ENCODE measurements around the gene NT5DC2.
"Not testable (repeated sequence)": the region's sequence is repeated elsewhere in the genome, so short reads cannot be mapped to it uniquely, and the experiment has no call there.

NT5DC2 gene

DNA sequence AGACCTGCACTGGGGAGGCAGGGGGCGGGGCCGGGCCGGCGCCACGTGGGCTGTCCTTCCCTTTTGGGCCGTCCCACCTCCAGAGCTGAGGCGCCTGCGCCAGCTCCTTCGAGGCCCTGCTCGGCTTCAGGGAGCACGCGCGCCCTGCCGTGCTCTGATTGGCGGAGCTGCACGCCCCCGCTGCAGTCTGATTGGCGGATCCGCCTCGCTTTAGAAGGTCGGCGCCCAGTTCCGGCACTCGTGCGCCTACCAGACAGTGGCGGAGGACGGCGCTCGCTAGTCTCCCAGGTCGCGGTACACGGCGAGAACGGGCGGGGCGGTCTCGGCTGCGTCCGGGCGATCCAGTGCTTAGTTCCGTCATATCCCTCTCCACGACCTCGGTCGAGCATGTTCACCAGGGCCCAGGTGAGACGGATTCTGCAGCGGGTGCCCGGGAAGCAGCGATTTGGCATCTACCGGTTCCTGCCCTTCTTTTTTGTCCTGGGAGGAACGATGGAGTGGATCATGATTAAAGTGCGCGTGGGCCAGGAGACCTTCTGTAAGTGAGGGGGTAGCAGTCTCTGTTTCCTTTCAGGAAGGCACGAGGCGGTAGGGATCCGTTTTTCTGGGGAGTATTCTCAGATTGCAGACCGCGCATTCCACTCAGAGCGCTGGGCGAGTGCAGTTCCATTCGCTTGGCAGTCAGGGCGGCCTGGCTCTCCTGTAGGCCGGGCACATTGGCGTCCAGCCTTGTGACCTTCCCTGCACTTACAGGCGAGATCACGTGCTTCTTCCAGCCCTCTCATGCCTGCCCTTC is 2.9 kb upstream of the NT5DC2 start, which contains the start of gene UQCC5:
Gene UQCC5, plus strand, starts transcription at position 237 of the 796 bp plus-strand sequence. Its CDS starts 151 bp downstream, at position 388.
- DNase-seq = peak; percentile 92

DNA sequence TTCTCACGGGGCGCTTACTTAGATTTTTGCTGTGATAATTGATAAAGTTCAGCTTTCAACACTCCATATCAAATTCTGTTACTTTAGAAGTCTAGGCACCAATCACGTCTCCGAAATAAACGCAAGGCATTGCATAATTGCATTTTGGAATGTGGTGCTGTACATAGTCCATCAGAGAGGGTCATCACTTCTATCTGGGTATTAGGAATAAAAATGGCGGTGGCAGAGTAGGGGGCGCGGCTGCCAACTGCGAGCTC is 2.4 kb upstream of the NT5DC2 start:
- no peak for DNase-seq

DNA sequence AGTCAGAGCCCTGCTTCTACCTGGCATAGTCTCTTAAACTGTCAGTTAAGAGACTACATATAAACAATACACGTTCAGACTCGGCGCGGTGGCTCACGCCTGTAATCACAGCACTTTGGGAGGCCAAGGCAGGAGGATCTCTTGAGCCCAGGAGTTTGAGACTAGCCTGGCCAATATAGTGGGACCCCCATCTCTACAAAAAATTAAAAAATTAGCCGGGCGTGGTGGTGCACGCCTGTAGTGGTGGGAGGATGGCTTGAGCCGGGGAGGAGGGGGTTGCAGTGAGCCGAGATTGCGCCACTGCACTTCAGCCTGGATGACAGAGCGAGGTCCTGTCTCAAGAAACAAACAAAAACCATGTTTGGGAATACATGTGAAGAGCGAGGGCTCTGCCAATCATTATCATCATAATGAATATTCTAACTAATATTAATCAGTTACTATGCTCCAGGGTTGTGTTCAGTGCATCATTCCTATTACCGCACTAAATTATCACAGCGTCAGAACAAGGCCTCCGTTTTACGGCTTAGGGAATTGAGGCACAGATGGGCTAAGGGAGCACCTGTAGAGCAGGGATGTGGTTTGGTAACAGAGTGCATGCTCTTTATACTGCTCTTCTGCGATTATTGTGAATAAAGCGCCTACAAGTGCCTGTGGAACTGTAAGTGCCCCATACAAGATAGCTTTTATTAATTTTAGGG is 1.9 kb upstream of the NT5DC2 start:
- DNase-seq = no peak

DNA sequence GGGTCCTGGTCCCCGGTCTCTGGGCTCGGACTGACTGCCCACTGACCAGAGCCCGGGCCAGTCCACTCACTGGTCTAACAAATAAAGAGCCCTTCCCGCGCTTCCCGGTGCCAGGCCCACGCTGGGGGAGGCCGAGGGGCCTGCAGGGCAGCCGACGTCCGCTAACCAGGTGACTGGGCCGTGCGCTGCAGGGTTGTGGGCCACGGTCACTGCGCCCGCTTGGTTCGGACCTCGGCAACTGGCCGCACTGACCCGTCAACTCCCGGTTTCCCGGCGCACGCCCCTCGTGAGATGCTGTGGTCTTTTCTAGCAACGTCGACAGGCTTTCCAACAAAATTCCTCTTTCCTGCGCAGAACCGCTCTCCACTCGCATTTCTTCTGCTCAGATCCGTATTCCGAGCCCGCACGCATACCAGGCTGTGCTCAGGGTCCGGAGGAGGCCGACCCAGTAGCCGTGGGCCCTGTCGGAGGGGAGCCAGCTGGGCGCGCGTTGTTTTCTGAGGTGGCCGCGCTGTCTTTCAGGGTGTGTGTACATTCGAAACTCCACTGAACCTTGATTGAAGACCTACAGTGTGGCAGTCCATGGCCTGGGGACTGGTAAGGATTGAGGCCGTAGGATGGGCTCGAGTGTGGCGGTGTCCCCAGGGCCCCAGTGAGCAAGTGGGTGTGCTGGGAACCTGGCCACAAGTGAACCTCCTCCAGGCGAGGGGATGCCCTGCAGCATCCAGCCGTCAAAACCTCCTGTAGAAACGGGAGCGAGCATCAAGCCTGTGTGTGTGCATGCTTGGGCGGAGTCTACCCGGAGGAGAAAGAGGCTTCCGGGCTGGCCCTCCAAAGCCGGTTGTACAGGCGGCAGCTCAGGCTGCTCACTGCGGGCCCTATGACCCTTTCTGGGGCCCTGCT is 875 bp upstream of the NT5DC2 start:
- DNase-seq = peak; percentile 38

DNA sequence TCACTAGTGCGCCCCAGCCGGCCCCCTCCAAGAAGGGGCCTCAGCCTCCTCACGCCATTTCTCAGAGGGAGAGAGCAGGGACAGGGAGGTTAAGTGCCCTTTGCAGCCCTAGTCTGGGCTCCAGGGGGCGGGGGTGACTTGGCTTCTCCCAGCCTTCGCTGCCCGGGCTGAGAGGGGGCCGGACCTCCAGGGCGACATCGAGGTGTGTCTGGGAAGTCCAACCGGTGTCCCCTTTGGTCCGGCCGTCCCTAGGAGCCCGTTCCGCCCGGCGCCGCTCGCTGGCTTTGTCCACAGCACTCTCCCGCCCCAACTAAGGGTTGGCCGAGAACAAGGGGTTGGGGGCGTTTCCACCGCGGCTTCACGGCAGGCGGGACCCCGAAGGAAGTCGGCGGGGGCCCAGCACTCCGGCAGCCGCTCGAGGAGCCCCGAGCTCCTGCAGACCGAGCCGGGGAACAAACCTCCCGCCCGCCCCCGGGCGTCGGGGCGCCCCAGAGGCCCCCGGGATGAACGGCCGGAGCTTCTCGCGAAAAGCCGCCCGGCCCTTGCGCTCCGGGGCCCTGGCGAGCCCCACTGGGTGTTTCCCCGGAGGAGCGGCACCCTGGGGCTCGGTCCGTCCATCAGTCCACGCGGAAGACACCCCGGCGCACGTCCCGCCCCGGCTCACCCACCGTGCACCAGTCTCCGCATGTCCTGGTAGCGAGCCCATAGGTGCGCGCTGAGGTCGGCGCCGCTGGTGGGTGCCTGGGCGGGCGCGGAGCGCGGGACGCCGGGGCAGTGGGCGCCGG is 627 bp downstream of the NT5DC2 start:
- DNase-seq = no peak

DNA sequence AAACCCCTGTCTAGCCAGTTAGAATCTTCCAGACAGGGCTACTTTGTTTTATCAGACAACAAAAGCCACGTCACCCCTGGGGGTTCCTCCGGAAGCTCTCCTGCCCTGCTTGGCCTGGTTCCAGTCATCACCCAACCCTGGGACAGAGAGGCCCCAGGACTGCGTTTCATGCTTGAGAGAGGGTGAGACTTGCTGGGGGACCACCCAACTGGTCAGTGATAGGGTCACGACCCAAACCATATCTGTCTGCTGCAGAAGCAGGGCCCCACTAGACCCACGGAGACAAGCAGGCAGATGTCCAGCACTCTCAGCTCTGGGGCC is 1.2 kb downstream of the NT5DC2 start:
- DNase-seq = no peak

DNA sequence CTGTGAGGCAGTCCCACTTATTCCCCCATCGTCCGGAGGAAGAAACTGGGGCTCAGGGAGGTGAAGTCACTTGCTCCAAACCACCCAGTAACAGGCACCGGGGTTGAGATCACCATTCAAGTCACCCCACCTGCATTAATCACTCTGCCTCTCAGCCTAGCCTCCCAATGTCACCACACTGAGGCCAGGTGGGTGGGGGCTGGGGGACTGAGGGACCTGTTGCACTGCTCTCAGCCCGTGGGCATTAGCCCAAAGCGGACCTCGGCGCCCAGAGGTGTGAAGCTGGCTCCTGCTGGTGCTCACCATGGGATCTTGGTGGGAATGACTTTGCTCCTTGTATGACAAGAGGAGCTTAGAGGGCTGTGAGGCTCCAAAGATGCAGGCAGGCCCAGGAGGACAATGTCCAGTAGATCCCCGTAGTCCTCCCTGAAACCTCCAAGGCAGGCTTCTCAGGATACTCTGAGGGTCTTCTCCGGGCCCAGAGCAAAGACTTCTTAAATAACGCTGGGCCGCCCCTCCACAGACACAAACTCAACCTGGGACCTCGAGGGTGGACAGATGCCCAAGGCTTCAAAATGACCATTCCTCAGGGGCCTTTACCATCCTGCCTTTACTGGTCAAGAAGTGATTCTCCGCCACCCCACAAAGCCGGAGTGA is 1.7 kb downstream of the NT5DC2 start:
- DNase-seq = no peak

DNA sequence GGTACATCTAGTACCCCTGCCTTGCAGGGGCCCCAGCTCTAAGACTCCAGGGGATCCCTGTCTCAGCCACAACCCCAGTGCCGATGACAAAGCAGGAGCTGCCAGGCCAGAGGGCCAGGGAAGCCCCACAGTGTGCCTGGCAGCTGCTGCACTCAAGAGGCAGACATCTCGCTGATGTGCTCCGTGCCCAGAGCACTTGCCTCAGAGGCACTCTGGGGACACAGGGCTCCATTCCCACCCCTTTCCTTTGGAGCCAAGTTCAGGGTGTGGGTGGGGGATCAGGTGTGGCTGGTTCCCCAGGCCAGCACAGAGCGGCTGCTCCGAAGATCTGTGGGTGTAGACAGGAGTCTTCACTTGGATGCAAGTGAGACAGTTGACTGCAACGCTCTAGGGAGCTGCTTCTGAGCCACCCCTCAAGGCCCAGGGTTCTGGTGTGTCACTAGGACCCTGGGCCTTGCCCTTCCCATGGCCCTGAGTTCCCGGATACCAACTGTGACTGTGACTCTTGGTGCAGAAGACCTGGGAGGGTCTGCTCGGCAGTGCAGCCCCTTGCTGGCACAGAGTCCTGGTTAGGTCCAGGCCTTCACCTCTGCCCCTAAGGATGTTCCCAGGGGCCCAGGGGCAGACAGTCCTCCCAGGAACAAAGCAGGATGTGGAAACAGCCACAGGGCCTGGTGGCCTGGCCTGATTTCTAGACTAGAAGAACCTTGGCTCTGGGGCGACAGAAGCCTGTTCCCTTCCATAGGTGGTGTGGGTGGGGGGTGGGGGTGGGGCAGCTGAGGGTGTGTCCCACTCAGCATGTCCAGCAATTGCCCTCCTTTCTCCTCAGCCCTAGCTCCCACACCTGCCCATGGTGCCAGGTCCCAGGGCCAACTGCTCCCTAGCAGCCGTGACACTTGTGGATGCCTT is 2.5 kb downstream of the NT5DC2 start:
- no peak for DNase-seq

DNA sequence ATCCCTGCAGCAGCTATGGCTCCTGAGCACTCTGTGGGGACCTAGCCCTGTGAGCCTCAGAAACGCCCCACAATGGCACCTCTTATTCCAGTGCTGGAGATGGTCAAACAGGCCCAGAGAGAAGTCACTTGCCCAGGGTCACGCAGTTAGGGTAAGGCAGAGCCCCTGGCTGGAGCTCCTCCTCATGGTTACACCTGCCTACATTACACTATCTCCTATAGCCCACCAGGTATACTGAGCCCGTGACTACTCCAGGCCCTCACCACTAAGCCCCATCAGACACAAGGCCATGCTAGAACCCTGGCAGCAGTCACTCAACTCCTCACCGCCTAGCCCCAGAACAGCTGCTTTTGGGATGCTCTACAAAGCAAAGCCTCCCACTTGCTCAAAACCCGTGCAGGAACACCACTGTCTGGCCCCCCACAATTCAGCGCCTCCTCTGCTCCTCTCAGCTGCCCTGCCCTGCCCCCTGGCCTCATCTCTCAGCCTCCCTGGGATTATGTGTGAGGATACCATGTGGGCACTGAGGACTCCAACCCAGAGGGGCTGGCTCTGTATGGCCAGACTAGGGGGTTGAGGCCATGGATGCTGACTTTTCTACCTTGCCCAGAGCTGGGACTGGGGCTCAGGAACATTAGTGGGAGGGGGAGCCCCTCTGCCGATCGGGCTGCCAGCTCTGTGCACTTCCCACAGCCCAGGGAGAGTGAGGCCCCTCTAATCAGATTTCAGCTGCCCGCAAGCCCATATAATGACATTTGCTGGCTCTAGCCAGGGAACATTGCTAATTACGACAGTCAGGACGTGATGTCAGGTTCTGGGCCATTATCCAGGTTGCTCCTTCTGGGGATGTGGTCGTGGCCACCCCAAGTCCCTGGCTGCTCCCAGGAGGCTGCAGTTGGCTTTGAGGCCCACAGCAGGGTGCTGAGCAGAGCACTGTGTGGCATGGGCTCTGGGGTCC is 4.0 kb downstream of the NT5DC2 start:
- no peak for DNase-seq

DNA sequence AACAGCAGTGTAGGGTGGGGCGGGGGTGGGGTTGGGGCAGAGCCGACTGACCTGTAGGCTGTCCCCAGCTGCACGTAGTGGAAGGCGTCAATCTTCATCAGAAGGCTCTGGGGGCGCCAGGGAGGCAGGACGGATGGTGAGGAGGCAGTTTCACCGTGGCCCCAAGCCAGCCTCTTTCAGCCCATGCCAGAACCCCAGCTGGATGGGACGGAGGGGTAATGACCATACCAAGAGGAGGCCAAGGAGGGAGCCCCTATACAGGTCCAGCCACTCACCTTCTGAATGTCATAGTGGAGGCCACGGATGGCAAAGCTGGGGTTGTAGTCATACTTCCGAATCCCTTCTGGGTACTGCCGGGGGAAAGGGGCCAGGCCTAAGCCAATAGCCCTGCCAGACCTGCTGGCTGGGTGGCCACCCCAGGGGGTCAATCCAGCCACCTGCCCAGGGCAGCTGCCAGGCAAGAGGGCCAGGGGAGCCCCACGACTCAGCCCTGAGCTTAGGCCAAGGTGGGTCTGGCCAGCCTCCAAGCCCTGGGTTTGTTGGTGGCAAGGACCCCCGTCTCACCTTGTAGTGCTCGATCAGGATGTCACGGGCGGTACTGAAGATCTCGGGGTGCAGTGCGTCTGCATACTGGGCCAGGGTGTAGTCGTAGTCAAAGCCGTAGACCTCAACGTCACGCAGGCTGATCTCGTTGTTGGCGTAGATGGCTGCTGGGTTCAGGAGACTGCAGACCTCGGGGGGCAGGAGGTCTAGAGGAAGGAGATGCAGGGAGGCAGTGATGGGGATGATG is 4.9 kb downstream of the NT5DC2 start:
- DNase-seq = no peak

DNA sequence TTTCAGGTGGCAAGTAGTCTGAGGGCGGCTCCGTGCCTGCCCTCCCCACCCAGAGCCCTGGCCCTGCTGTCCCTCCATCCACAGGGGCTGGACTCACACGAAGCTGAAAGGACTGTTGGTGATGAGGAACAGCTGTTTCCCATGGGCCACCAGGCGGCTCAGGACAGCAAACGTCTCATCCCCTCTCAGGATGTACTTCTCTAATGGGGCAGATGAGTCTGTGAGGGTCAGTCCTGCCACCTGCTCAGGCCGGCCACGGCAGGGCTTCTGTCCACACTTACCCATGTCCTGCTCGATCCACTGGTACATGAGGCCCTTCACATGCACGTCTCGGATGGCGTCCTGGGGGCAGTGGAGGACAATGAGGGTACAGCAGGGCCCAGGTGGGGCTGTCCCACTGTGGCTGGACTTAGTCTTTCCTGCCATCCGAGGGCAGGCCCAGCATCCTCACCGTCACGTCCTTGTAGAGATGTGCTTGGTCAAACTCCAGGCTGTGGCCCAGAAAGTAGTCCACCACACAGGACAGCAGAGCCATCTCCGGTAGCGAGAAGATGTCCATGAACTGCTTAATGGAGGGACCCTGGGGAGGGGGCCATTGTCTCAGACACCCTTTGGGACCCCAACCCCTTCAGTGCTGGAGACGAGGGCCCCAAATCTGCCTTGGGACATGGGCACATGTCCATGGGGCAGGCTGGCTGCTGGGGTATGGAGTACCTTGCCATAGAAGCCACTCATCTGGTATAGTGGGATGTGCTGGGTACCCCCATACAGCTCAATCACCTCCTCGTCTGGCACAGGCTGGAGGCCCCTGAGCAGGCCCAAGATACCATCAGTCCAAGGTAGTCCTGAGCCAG is 5.7 kb downstream of the NT5DC2 start:
- DNase-seq = no peak

DNA sequence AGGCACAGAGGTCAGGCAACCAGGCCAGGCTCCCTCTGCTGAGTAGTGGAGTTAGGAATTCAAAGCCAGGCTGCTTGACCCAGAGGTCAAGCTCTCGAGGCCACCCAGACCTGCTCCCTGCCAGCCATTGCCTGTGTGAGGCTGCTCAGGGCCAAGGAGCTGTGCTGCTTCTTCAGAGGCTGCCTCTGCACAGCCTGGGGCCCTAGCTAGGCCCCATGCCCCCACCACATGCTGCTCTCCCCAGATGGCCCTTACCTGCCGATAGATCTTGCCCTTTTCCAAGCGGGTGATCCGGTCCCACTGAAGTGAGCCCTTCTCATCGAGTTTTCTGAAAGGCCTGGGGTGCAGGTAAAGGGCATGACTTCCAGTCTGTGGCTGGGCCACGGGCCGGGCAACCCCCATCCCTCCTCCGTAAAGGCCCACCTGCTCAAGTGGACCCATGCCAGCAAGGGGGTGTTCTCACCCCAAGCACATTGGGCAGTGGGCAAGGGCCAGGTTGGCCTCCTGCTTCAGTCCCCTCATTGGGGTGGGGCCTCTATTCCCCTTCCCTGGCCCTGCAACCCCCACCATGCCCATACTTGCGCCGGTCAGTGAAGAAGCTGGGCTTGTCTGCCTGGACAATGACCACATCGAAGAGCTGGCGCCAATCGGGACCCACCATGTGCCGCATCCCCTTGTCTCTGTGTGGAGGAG is 6.5 kb downstream of the NT5DC2 start:
- DNase-seq = no peak

DNA sequence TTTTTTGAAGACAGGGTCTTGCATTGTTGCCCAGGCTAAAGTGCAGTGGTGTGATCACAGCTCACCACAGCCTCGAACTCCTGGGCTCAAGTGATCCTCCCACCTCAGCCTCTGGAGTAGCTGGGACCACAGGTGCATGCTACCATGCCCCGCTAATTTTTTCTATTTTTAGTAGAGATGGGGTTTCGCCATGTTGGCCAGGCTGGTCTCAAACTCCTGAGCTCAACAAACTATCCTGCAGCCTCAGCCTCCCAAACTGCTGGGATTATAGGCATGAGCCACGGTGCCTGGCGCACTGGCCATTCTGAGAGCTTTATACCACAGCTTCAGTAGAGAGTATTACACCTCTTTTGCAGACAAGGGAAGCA is 7.0 kb downstream of the NT5DC2 start:
- not testable (repeated sequence) for DNase-seq

DNA sequence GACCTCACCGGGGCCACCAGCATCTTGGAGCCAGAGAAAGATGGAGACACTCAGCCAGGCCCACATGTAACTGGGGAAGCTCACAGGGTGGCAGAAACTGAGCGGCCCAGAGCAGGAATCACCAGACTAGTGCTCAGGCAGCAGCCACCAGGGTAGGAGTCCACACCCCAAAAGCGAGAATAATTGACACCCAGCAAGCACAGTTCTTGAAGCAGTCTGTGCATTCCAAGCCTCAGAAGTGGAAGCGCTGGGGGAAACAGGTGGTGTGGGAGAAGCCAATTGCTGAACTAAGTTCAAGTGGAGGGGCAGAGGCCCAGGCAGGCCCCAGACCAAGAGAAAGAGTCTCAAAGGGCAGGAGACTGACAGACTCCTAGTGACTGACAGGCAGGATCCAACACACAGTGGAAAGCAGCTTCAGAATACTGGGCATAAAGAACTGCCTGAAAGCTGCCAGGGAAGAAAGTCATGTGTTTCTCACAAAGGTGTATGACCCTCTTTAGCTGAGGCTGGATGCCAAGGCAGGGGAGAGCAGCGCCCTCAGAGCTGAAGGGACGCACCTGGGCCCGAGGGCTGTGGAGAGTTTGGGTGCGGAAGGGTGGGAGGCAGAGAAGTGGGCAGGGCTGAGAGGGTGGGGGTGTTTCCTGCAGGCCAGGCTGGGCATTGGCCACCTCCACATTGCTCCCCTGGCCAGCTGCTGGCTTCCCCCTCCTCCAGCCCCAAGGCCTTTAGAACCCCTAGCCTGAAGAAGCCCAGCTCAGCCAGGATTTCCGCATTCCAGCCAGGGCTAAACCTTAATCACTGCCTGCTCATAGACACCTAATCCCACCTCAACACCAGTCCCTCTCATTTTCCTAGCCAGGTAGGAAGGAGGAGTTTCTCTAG is 7.7 kb downstream of the NT5DC2 start:
- DNase-seq = no peak

DNA sequence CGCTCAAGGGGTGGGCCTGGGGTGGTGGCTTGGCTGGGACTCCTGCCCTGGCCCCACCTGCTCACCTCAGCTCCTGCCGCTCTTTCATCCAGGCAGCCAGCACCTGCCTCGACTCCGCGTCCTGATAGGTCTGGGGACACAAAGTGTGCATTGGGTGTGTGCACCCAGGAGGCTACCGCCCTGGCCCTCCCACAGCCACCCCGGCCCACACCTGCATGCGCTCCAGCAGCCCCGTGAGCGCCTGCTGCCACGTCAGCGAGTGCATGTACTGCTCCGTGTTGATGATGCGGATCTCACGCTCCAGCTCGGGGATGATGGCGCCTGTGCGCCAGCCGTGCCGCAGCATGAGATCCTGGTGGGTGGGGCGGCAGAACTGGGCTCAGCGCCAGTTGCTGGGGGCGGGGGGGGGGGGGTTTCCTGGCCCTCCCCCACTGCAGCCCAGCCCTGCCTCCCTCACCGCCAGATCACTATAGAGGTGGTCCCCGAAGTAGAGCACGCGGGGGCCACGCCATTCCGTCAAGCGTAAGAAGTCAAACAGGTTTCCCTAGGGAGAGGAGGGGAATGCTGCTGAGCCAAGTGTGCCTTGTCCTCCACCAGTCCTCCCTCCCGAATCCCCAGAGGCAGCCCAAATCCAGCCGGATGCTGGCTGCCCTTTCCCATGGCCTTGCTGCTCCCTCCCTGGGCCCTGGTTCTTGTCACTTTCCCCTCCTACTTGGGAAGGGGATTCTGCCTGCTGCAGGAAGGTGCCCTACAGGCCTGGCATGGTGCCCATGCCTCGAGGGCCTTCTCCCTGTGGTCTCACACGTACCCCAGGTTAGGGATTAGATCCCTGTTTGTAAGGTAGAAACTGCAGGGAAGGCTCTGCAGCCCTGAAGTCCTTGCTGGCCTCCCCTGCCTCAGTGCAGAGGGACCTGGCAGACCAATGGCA is 8.6 kb downstream of the NT5DC2 start:
- DNase-seq = no peak

Measured in SHP77 treated with DMSO at 0.1 percent for 48 hours (cell line).